Chondrocyte (in vitro differentiated cells): ENCODE measurements around the gene MYO5B. TPM values are rescaled to one million over a fixed set of nuclear protein-coding genes. Genes with fewer than 3 reads are reported as not detected.

ENCODE experiments used
- DNase-seq: peaks from one replicate; pipeline ENCODE4 v3.0.0; 2021; ENCODE audit warnings: mixed read lengths, low spot score
- H3K27ac Mint-ChIP-seq: one replicate; pipeline ENCODE4 v1.8.0; 2021; ENCODE audit warnings: mild to moderate bottlenecking, moderate library complexity, mixed read lengths; ENCODE audit not compliant: unreplicated experiment
- H3K27me3 Mint-ChIP-seq: 2 replicates; pipeline ENCODE4 v1.8.0; 2021; ENCODE audit warnings: low read depth, mixed read lengths
- H3K36me3 Mint-ChIP-seq: 2 replicates; pipeline ENCODE4 v1.8.0; 2021; ENCODE audit warnings: low read depth, mixed read lengths
- H3K4me1 Mint-ChIP-seq: 2 replicates; pipeline ENCODE4 v1.8.0; 2021; ENCODE audit warnings: low read depth, mild to moderate bottlenecking, mixed read lengths
- H3K4me3 Mint-ChIP-seq: one replicate; pipeline ENCODE4 v1.8.0; 2021; ENCODE audit warnings: mild to moderate bottlenecking, moderate library complexity, mixed read lengths; ENCODE audit not compliant: unreplicated experiment
- H3K9me3 Mint-ChIP-seq: 2 replicates; pipeline ENCODE4 v1.8.0; 2021; ENCODE audit warnings: low read depth, mixed read lengths
- total RNA-seq: library from RNA; stranded (reverse); gene quantifications from 3 replicates; pipeline ENCODE4 v1.2.1, GENCODE V29; 2021
- TF ChIP-seq, protein P1 (sequence below): fragments of 200-600 bp; sonication (generic); IDR thresholded peaks from 2 replicates; pipeline ENCODE4 v1.5.0; 2021; ENCODE audit warnings: antibody characterized with exemption, mild to moderate bottlenecking, moderate library complexity

The MYO5B gene
- total RNA-seq, 1 donor from 2014 or later: 0.97 TPM

DNA sequence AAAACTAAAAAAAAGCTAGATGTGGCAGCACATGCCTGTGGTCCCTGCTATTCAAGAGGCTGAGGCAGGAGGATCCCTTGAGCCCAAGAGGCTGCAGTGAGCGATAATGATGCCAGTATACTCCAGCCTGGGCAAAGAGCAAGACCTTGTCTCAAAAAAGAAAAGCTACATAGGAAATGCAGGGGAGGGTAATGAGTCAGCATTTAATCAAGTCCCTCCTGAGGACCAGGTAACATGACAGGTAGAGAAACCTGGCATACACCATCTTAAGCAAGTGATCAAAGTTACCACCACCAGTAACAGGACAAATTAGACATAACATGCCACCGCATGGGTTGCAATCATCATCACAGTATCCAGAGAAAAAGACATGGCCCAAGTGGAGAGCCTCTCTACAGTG is 25.8 kb downstream of the MYO5B start:
- Mint-ChIP-seq H3K27ac (no peak overlapping the region), H3K36me3 (no peaks in the 10 kb centered on the region)

DNA sequence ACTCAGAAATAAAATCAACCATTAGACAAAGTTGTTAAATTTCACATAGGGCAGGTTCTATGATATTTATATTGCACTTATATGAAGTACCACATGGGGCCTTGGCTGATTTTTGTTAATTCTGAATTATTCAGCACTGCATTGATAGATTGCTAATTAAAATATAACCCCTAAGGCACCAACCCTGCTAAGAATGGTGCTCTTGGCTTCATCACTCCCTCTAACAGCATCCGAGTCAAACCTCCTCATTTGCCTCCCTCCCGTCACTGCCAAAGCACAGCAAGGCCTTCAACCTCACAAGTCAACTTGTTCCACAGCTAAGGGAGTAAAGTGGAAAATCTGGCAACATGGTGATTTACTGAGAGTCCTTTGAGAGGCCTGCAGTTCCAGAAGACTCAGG is 27.0 kb downstream of the MYO5B start:
- Mint-ChIP-seq H3K27ac (no peak overlapping the region), H3K9me3 (no peaks in the 10 kb centered on the region), H3K4me3 (no peak overlapping the region), H3K36me3 (no peaks in the 10 kb centered on the region), H3K27me3 (peaks cover 27% of the 10 kb centered on the region), H3K4me1 (no peaks in the 10 kb centered on the region)
- DNase-seq: no peak
- TF ChIP-seq, protein P1, sequence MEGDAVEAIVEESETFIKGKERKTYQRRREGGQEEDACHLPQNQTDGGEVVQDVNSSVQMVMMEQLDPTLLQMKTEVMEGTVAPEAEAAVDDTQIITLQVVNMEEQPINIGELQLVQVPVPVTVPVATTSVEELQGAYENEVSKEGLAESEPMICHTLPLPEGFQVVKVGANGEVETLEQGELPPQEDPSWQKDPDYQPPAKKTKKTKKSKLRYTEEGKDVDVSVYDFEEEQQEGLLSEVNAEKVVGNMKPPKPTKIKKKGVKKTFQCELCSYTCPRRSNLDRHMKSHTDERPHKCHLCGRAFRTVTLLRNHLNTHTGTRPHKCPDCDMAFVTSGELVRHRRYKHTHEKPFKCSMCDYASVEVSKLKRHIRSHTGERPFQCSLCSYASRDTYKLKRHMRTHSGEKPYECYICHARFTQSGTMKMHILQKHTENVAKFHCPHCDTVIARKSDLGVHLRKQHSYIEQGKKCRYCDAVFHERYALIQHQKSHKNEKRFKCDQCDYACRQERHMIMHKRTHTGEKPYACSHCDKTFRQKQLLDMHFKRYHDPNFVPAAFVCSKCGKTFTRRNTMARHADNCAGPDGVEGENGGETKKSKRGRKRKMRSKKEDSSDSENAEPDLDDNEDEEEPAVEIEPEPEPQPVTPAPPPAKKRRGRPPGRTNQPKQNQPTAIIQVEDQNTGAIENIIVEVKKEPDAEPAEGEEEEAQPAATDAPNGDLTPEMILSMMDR: no peak

More for the DNA sequence above, 25.8 kb downstream of the MYO5B start:
- DNase-seq: no peak
- TF ChIP-seq, protein P1: no peak
- Mint-ChIP-seq H3K27me3 (peaks cover 24% of the 10 kb centered on the region), H3K4me3 (no peak overlapping the region), H3K9me3 (no peaks in the 10 kb centered on the region), H3K4me1 (no peaks in the 10 kb centered on the region)

DNA sequence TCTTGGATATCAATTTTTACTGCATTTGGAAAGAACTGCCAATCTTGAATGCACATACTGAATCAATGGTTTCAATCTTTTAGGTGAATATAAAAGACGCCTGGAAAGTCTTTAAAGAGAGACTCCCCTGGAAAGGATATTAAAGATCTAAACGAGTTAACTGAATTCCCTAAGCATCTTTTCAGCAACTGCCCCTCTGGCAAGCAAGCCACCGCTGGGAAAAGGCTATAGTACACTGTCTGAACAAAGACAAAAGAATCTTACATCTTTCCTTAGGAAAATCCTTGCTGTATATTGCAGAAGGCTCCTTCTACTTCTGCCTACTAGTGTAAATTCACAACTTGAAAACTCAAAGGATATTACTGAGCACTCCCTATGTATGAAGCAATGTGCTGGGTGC is 28.0 kb downstream of the MYO5B start:
- TF ChIP-seq, protein P1: no peak
- Mint-ChIP-seq H3K27ac (no peak overlapping the region), H3K9me3 (no peaks in the 10 kb centered on the region), H3K4me1 (peaks cover 3% of the 10 kb centered on the region), H3K27me3 (peaks cover 33% of the 10 kb centered on the region), H3K36me3 (no peaks in the 10 kb centered on the region), H3K4me3 (no peak overlapping the region)
- DNase-seq: no peak

DNA sequence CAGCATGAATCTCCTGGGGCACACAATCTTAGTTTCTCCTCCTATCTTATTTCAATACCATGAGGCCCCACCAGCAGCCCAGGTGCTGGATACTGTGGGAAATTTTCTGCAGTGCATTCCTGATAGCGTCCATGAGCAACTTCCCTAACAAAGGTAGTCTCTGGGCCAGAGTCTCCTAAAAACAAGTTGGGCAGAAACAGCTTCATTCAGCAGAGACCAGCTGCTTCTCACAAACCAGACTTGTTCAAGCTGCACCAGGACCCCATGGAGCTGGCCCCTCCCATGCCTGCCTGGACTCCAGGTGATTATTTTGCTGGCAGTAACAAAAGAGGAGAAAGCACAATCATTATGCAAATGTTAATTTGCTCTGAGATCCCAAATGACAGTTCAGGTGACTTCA is 31.4 kb downstream of the MYO5B start:
- Mint-ChIP-seq H3K27ac (no peak overlapping the region), H3K36me3 (no peaks in the 10 kb centered on the region), H3K9me3 (no peaks in the 10 kb centered on the region), H3K4me1 (peaks cover 3% of the 10 kb centered on the region), H3K27me3 (peaks cover 49% of the 10 kb centered on the region), H3K4me3 (no peak overlapping the region)
- TF ChIP-seq, protein P1: no peak
- no peak for DNase-seq

DNA sequence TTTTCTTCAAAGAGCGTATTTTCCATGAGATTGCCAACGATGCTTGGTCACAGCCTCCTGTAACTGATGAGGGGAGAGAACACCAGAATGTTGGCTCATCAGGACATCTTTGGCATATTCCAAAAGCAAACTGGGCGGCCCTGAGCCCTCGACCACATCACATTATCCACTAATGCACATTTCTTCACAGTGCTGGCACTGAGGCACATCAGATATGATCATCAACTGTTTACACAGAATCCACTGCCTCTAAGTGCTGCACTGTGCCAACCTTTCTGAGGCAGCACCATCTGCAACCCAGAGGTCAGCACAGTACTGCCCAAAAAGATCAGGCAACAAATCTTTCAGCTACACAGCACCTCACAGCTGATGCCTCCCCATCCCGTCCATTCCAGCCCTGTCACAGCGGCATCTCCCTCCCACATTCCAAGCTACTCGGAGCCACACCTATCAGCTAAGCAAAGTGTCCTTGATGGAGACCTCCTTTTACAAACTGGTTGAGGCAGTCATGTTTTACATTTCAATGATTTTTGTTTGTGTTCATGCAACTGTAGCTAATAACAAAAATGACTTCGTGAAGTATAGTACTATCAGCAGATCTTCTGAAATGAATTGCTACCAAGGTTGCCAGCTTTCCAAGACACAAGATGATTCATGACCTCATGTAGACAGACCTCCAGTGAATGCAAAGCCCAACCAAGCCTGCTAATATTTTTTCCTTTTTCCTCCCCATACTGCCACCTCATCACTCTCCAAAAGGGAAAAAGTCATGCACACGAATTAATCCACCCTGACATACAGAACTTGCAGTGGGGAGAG is 32.3 kb downstream of the MYO5B start:
- no peak for DNase-seq
- H3K27ac Mint-ChIP-seq: no peak overlapping the region
- peaks cover 3% of the 10 kb centered on the region for H3K4me1 Mint-ChIP-seq
- peaks cover 52% of the 10 kb centered on the region for H3K27me3 Mint-ChIP-seq
- H3K4me3 Mint-ChIP-seq: no peak overlapping the region
- TF ChIP-seq, protein P1: no peak
- H3K36me3 Mint-ChIP-seq: no peaks in the 10 kb centered on the region
- no peaks in the 10 kb centered on the region for H3K9me3 Mint-ChIP-seq
